Suprapubic skin (tissue), 4 donors: ENCODE measurements around the gene COL4A5.

Experiments used
- CTCF ChIP-seq, 2 donors: fragments of 200-600 bp in 1 of 2; fragments of 450-650 bp in 1 of 2; sonication (generic) in 1 of 2; IDR thresholded peaks; one replicate each; pipeline ENCODE4 v1.5.1; 2016 to 2019; ENCODE audit warnings: antibody characterized with exemption in 2 of 2, mild to moderate bottlenecking in 1 of 2, moderate library complexity in 1 of 2
- EP300 ChIP-seq: sonication (generic); formaldehyde crosslinking; IDR thresholded peaks from one replicate; pipeline ENCODE4 v1.6.1; 2017; ENCODE audit warnings: antibody characterized with exemption
- POLR2A ChIP-seq, 2 donors: fragments of 450-650 bp; IDR thresholded peaks; one replicate each; pipeline ENCODE4 v1.6.1; 2017; ENCODE audit warnings: antibody characterized with exemption in 2 of 2, mild to moderate bottlenecking in 2 of 2, moderate library complexity in 2 of 2
- POLR2AphosphoS5 ChIP-seq, 3 donors: sonication (generic); formaldehyde crosslinking; IDR thresholded peaks; one replicate each; pipeline ENCODE4 v1.6.1; 2017; ENCODE audit warnings: antibody characterized with exemption in 3 of 3

- TF ChIP-seq POLR2AphosphoS5 (IDR thresholded peaks at IDR 0.05): no peak
- no peak for TF ChIP-seq CTCF (IDR thresholded peaks at IDR 0.05)
- TF ChIP-seq POLR2A (IDR thresholded peaks at IDR 0.05): no peak
- TF ChIP-seq EP300: no peak
Measured at GRCh38 chrX:108582151-108582550, 142.5 kb downstream of the COL4A5 start.
